T-helper 2 cell (primary cell): ENCODE data around the gene SMAD6.
A peak's percentile ranks its signal among the peaks of the same experiment; 100 is the strongest.
"Not testable (repeated sequence)": the region's sequence is repeated elsewhere in the genome, so short reads cannot be mapped to it uniquely, and the experiment has no call there.

Source experiments
- DNase-seq, 5 experiments: peaks; one replicate each; pipeline versions ENCODE4 v3.0.0 to v3.0.0-alpha.2; 2012 to 2022

Gene SMAD6

GRCh38 chr15:66677336-66677735, 24.7 kb upstream of the SMAD6 start:
- DNase-seq: no peak

GRCh38 chr15:66679061-66679656, 22.9 kb upstream of the SMAD6 start:
- DNase-seq: no peak

- no peak for DNase-seq
These were observed 22.4 kb upstream of the SMAD6 start for GRCh38 chr15:66679657-66680108.

GRCh38 chr15:66680502-66680901, 21.5 kb upstream of the SMAD6 start:
- DNase-seq: no peak

GRCh38 chr15:66681395-66681794, 20.6 kb upstream of the SMAD6 start:
- no peak for DNase-seq

- DNase-seq: no peak
These were observed 19.8 kb upstream of the SMAD6 start for GRCh38 chr15:66682246-66682645.

- DNase-seq: peak in 1 of 5 experiments; percentile 31
These were observed 19.2 kb upstream of the SMAD6 start for GRCh38 chr15:66682865-66683264.

GRCh38 chr15:66684136-66684681, 17.8 kb upstream of the SMAD6 start:
- no peak for DNase-seq

- no peak for DNase-seq
These were observed 16.3 kb upstream of the SMAD6 start for GRCh38 chr15:66685638-66686150.

GRCh38 chr15:66690912-66691311, 11.1 kb upstream of the SMAD6 start:
- not testable (repeated sequence) for DNase-seq

GRCh38 chr15:66691727-66692126, 10.3 kb upstream of the SMAD6 start:
- no peak for DNase-seq

- DNase-seq: peak in 1 of 5 experiments; percentile 9
These were observed 9.6 kb upstream of the SMAD6 start for GRCh38 chr15:66692391-66692790.

GRCh38 chr15:66692808-66693596, 9.0 kb upstream of the SMAD6 start:
- DNase-seq: peak in 1 of 5 experiments; percentile 86

- no peak for DNase-seq
These were observed 5.3 kb upstream of the SMAD6 start for GRCh38 chr15:66696770-66697169.

- peak in 1 of 5 experiments; percentile 27 for DNase-seq
These were observed 3.6 kb upstream of the SMAD6 start for GRCh38 chr15:66698318-66698961.

- no peak for DNase-seq
These were observed 3.1 kb upstream of the SMAD6 start for GRCh38 chr15:66698971-66699370.

GRCh38 chr15:66700412-66700801, 1.6 kb upstream of the SMAD6 start:
- peak in 1 of 5 experiments; percentile 51 for DNase-seq

- peak; percentile 68 to 88 (median 74) for DNase-seq
These were observed 1.1 kb upstream of the SMAD6 start for GRCh38 chr15:66700802-66701421.

GRCh38 chr15:66701422-66702034, 508 bp upstream of the SMAD6 start:
- peak in 1 of 5 experiments; percentile 20 for DNase-seq

- DNase-seq: peak in 1 of 5 experiments; percentile 41
These were observed 927 bp downstream of the SMAD6 start for GRCh38 chr15:66702787-66703539.

- DNase-seq: peak in 1 of 5 experiments; percentile 34
These were observed 1.5 kb downstream of the SMAD6 start for GRCh38 chr15:66703540-66703941.
